IPS-11a (cell line): Measurements from ENCODE around the gene ANKRD53.
"Not testable (repeated sequence)": the region's sequence is repeated elsewhere in the genome, so short reads cannot be mapped to it uniquely, and the experiment has no call there.

Experiments
- H3K4me3 ChIP-seq: one replicate; pipeline ENCODE4 v1.5.1; 2013; ENCODE audit warnings: low read depth, low read length, control low read depth

ANKRD53 gene

DNA sequence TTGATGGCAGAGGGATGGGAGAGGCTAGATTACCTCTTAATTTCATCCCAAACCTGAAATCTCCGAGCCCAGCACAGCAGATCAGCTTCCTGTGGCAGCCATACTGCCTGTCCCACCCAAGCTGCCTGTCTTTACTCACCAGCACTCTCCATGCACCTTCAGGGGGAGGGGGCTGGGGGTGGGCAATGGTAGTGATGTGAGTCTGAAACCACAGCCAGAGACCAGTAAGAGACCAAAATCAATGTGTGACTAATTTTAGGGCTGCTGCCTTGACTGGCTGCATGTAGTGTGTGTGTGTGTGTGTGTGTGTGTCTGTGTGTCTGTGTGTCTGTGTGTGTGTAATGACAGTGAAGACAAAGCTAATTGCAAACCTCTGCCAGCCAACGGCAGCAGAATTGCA, 27.9 kb downstream of the ANKRD53 start:
- no peak overlapping the region for H3K4me3 ChIP-seq

GRCh38 chr2:71006955-71007799, 28.7 kb downstream of the ANKRD53 start:
- H3K4me3 ChIP-seq, result no peak overlapping the region

DNA sequence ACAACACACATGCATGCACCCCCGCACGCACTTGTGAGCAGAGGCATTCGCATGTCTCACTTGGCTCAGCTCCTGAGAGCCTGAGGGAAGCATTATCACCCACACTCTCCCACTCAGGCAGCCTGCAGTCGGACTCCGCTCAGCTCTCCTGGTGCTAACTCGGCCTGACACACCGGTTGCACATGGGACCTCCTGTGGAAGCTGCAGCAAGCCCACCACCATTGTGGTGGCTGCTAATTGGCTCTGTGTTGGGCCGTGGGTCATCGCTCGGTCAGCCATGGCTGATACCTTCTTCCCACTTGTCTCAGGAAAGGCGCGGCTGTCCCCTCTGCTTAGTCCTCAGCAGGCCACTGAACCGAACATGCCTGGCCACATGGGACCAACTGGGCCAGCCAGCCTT, 29.9 kb downstream of the ANKRD53 start:
- H3K4me3 ChIP-seq, result no peak overlapping the region

- not testable (repeated sequence) for H3K4me3 ChIP-seq
These were observed 33.4 kb downstream of the ANKRD53 start for GRCh38 chr2:71011786-71012185.

- no peak overlapping the region for H3K4me3 ChIP-seq
These were observed 40.2 kb downstream of the ANKRD53 start for GRCh38 chr2:71018625-71019024.

DNA sequence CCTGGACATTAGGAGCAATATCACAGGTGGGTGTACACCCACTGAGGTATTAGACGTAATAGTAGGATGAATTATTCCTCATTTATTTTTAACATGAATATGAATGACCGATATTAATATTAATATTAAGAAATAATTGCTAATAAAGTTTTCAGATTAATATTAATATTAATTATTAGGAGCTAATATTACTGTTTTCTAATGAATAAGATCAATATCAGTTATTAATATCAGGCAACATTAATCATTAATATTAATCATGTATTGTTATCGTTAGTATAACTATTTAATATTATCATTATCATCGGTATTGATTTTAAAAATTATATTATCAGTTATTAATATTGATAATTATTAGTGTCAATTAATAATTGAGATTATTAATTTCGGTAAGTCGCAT, 41.6 kb downstream of the ANKRD53 start:
- not testable (repeated sequence) for H3K4me3 ChIP-seq

GRCh38 chr2:71021394-71021793, 43.0 kb downstream of the ANKRD53 start:
- not testable (repeated sequence) for H3K4me3 ChIP-seq

DNA sequence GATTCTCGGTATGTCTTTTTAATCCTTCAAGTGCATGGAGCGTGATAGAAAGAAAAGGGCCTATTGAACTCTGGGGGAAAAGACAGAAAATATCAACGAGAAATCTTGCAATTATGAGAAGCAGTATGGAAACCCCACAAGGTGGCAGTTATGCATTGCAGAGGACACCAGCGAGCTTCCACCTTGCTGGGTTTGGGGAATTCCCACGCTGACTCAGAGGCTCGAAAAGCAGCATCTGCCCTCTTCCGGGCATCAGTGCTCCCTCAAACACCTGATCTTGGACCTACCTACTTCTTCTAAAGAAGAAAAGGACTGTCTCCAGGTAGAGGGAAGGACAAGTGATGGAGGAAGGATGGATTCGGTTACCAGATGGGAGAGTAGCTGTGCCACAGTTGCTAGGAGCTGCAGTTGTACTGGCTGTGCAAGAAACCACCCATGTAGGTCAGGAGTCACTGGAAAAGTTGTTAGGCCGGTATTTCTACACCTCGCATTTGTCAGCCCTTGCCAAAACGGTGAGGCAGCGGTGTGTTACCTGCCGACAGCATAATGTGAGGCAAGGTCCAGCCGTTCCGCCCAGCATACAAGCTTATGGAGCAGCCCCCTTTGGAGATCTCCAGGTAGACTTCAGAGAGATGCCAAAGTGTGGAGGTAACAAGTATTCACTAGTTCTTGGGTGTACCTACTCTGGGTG, 45.3 kb downstream of the ANKRD53 start:
- not testable (repeated sequence) for H3K4me3 ChIP-seq
